22Rv1 (cell line): ENCODE results near the gene KL.

ENCODE experiments used
- ZFX ChIP-seq: fragments of 450-650 bp; IDR thresholded peaks from 2 replicates; pipeline ENCODE4 v1.6.1; 2017; ENCODE audit warnings: antibody characterized with exemption, borderline replicate concordance
- TF ChIP-seq, protein P1 (sequence below): fragments of 450-650 bp; IDR thresholded peaks from 2 replicates; pipeline ENCODE4 v1.5.1; 2017; ENCODE audit warnings: mild to moderate bottlenecking

DNA sequence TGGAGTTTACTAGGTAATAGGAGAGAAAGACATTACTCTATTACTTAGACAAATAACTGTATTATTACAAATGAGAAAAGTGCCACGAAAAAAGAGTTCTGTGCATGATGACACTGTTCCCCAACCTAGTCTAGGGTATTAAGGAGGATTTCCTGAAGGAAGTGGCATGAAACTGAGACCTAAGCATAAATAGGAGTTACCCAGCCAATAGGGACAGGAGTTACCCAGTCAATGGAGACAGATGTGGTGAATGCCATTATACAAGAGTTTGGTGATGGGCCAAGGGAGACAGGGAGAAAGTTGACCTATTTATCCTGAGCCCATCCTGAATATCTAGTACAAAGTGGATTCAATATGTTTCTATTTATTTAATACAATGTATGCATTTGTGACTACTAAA is 65.4 kb downstream of the KL start:
- no peak for TF ChIP-seq ZFX
- TF ChIP-seq, protein P1, sequence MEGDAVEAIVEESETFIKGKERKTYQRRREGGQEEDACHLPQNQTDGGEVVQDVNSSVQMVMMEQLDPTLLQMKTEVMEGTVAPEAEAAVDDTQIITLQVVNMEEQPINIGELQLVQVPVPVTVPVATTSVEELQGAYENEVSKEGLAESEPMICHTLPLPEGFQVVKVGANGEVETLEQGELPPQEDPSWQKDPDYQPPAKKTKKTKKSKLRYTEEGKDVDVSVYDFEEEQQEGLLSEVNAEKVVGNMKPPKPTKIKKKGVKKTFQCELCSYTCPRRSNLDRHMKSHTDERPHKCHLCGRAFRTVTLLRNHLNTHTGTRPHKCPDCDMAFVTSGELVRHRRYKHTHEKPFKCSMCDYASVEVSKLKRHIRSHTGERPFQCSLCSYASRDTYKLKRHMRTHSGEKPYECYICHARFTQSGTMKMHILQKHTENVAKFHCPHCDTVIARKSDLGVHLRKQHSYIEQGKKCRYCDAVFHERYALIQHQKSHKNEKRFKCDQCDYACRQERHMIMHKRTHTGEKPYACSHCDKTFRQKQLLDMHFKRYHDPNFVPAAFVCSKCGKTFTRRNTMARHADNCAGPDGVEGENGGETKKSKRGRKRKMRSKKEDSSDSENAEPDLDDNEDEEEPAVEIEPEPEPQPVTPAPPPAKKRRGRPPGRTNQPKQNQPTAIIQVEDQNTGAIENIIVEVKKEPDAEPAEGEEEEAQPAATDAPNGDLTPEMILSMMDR, result no peak
